Measurements from ENCODE around the gene ADORA2A.

DNA sequence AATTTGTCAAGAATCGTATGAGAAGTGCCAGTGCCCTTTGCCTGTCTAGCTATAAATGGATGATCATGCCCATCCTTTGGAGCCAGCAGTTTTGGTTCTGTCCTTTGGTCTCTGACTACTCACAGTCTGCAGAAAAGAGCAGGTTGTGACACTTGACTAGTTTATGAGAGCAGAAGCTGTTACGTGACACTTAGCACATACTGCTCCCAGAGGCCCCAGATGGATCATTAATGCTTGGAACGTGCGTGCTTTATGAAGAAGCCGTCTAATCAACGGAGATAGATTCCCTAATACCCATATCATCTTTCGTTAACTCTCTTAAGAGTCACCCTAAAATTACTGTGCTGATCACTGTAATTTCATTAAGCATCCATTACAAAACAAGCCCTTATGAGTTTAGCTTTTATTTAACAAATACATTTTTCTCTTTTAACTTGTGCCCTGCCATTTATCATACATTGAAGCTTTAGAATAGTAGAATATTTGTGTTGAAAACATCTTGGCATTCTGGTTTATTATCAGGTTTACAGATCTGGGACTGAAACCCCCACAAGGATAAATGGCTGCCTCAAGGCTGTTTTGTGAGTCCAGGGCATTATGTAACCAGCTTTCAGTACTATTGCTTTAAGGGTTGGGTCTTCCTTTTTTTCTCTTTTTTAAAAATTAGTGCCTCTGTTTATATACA is 47.0 kb upstream of the ADORA2A start:
- TF ChIP-seq SMC3 (IDR thresholded peaks at IDR 0.05; ENCODE audit: low read length) (no peak), NR1H2 (CRISPR knock-in tag; IDR thresholded peaks at IDR 0.05; ENCODE audit: borderline replicate concordance, low read depth) (no peak), EZH2 (conservative IDR thresholded peaks at IDR 0.05; ENCODE audit: low read depth, low read length) (no peak), SIN3A (IDR thresholded peaks at IDR 0.05; ENCODE audit: borderline replicate concordance, low read depth, low read length) (no peak), ZNF335 (CRISPR knock-in tag; IDR thresholded peaks at IDR 0.05) (no peak), RFX5 (IDR thresholded peaks at IDR 0.05; ENCODE audit: low read depth, low read length) (no peak), SATB2 (CRISPR knock-in tag; IDR thresholded peaks at IDR 0.05) (no peak), ZFAT (CRISPR knock-in tag; conservative IDR thresholded peaks at IDR 0.05) (no peak), ZNF720 (CRISPR knock-in tag; IDR thresholded peaks at IDR 0.05) (no peak), ZNF513 (CRISPR knock-in tag; conservative IDR thresholded peaks at IDR 0.05) (no peak)
- TF ChIP-seq, protein P1, sequence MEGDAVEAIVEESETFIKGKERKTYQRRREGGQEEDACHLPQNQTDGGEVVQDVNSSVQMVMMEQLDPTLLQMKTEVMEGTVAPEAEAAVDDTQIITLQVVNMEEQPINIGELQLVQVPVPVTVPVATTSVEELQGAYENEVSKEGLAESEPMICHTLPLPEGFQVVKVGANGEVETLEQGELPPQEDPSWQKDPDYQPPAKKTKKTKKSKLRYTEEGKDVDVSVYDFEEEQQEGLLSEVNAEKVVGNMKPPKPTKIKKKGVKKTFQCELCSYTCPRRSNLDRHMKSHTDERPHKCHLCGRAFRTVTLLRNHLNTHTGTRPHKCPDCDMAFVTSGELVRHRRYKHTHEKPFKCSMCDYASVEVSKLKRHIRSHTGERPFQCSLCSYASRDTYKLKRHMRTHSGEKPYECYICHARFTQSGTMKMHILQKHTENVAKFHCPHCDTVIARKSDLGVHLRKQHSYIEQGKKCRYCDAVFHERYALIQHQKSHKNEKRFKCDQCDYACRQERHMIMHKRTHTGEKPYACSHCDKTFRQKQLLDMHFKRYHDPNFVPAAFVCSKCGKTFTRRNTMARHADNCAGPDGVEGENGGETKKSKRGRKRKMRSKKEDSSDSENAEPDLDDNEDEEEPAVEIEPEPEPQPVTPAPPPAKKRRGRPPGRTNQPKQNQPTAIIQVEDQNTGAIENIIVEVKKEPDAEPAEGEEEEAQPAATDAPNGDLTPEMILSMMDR (CRISPR knock-in tag; IDR thresholded peaks at IDR 0.05), result no peak

All from HepG2 (cell line).